Kidney epithelial cell (primary cell): ENCODE results near the gene FANCD2OS. TPM values are rescaled to one million over a fixed set of nuclear protein-coding genes. Genes with fewer than 3 reads are reported as not detected.
"Not testable (repeated sequence)": the region's sequence is repeated elsewhere in the genome, so short reads cannot be mapped to it uniquely, and the experiment has no call there.

Experiments
- DNase-seq: peaks from one replicate; pipeline ENCODE4 v3.0.0-alpha.2; 2010; ENCODE audit warnings: low read depth
- H3K27me3 ChIP-seq: 2 replicates; pipeline ENCODE4 v1.6.0; 2011; ENCODE audit warnings: low read length; ENCODE audit not compliant: control insufficient read depth, insufficient read depth
- H3K36me3 ChIP-seq: 2 replicates; pipeline ENCODE4 v1.5.1; 2011; ENCODE audit warnings: low read length; ENCODE audit not compliant: control insufficient read depth, insufficient read depth
- H3K4me3 ChIP-seq: 2 replicates; pipeline ENCODE4 v1.5.1; 2011; ENCODE audit warnings: low read depth, mild to moderate bottlenecking, control low read depth, low read length
- CTCF ChIP-seq: IDR thresholded peaks from 2 replicates; pipeline ENCODE4 v1.5.1; 2011; ENCODE audit warnings: mild to moderate bottlenecking, moderate library complexity, low read length, control low read depth, inconsistent platforms; ENCODE audit not compliant: insufficient read depth, poor library complexity, severe bottlenecking
- total RNA-seq: library from RNA; depleted of rRNA; stranded (reverse); fragments of >200 nt; gene quantifications from 2 replicates; pipeline ENCODE4 v1.2.3, GENCODE V29; 2015

The FANCD2OS gene
- total RNA-seq, 1 donor from 2014 or later = not detected

- no peaks in the 10 kb centered on the region for H3K27me3 ChIP-seq
- H3K36me3 ChIP-seq = no peaks in the 10 kb centered on the region
- no peak for DNase-seq
- no peak overlapping the region for H3K4me3 ChIP-seq
- TF ChIP-seq CTCF = no peak
Measured at GRCh38 chr3:10149226-10149625, 41.2 kb upstream of the FANCD2OS start.

GRCh38 chr3:10145685-10146084 lies 37.6 kb upstream of the FANCD2OS start:
- H3K4me3 ChIP-seq = no peak overlapping the region
- H3K36me3 ChIP-seq = no peaks in the 10 kb centered on the region
- DNase-seq = no peak
- TF ChIP-seq CTCF = no peak
- no peaks in the 10 kb centered on the region for H3K27me3 ChIP-seq

GRCh38 chr3:10142707-10143560 lies 34.9 kb upstream of the FANCD2OS start:
- no peak for TF ChIP-seq CTCF
- H3K4me3 ChIP-seq = peak overlapping the region; percentile 90
- H3K36me3 ChIP-seq = no peaks in the 10 kb centered on the region
- no peaks in the 10 kb centered on the region for H3K27me3 ChIP-seq
- DNase-seq = no peak

DNA sequence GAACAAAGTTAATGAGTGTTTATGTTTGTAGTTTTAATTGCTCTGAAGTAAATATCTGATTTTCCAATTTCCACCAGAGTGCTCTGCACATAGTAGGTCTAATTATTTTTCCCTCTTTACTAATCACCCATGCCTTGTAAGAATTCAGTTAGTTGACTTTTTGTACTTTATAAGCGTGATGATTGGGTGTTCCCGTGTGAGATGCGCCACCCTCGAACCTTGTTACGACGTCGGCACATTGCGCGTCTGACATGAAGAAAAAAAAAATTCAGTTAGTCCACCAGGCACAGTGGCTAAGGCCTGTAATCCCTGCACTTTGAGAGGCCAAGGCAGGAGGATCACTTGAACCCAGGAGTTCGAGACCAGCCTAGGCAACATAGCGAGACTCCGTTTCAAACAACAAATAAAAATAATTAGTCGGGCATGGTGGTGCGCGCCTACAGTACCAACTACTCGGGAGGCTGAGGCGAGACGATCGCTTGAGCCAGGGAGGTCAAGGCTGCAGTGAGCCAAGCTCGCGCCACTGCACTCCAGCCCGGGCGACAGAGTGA lies 33.0 kb upstream of the FANCD2OS start:
- DNase-seq = no peak
- Histone ChIP-seq H3K27me3 (no peaks in the 10 kb centered on the region), H3K36me3 (no peaks in the 10 kb centered on the region), H3K4me3 (peak overlapping the region; percentile 90)
- no peak for TF ChIP-seq CTCF

GRCh38 chr3:10137178-10137577 lies 29.1 kb upstream of the FANCD2OS start:
- H3K4me3 ChIP-seq = no peak overlapping the region
- no peak for DNase-seq
- TF ChIP-seq CTCF = no peak
- no peaks in the 10 kb centered on the region for H3K27me3 ChIP-seq
- H3K36me3 ChIP-seq = no peaks in the 10 kb centered on the region

DNA sequence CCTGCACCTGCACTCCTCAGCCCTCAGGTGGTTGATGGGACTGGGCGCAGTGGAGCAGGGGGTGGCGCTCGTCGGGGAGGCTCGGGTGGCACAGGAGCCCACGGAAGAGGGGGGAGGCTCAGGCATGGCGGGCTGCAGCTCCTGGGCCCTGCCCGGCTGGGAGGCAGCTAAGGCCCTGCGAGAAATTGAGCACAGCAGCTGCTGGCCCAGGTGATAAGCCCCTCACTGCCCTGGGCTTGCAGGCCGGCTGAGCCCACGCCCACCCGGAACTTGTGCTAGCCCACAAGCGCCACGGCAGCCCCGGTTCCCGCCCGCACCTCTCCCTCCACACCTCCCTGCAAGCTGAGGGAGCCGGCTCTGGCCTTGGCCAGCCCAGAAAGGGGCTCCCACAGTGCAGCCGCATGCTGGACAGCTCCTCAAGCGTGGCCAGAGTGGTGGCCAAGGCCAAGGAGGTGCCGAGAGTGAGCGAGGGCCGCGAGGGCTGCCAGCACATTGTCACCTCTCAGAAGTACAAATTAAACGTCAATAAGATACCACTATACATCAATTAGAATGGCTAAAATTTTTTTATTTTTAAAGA lies 28.5 kb upstream of the FANCD2OS start:
- no peak overlapping the region for H3K4me3 ChIP-seq
- no peak for TF ChIP-seq CTCF
- no peak for DNase-seq
- H3K27me3 ChIP-seq = no peaks in the 10 kb centered on the region
- H3K36me3 ChIP-seq = no peaks in the 10 kb centered on the region

- not testable (repeated sequence) for H3K4me3 ChIP-seq, H3K36me3 ChIP-seq, DNase-seq, H3K27me3 ChIP-seq
Measured at GRCh38 chr3:10135872-10136271, 27.8 kb upstream of the FANCD2OS start.
